Right atrium auricular region (tissue), 2 donors: Measurements from ENCODE around the gene ULK3. TPM values are rescaled to one million over a fixed set of nuclear protein-coding genes. Genes with fewer than 3 reads are reported as not detected.
A peak's percentile ranks its signal among the peaks of the same experiment; 100 is the strongest.

Source experiments
- DNase-seq: peaks from one replicate; pipeline ENCODE4 v3.0.0-alpha.2; 2019; ENCODE audit warnings: low spot score
- H3K27ac ChIP-seq, 2 donors: fragments of 200-600 bp; sonication (generic); 1 replicate in 1 of 2; 2 replicates in 1 of 2; pipeline ENCODE4 v1.5.1; 2016 to 2019
- H3K27me3 ChIP-seq, 2 donors: fragments of 200-600 bp; sonication (generic); one replicate each; pipeline versions ENCODE4 v1.5.1 to v1.6.0; 2017 to 2019
- H3K36me3 ChIP-seq: fragments of 200-600 bp; sonication (generic); one replicate; pipeline ENCODE4 v1.5.1; 2016
- H3K4me1 ChIP-seq, 2 donors: fragments of 200-600 bp; sonication (generic); one replicate each; pipeline versions ENCODE4 v1.5.1 to v1.6.0; 2017 to 2019
- H3K4me3 ChIP-seq, 2 donors: fragments of 200-600 bp; sonication (generic); 1 replicate in 1 of 2; 2 replicates in 1 of 2; pipeline ENCODE4 v1.5.1; 2017 to 2019; ENCODE audit warnings: mild to moderate bottlenecking in 1 of 2, moderate library complexity in 1 of 2
- H3K9me3 ChIP-seq, 2 donors: fragments of 200-600 bp; sonication (generic); one replicate each; pipeline ENCODE4 v1.5.1; 2019
- CTCF ChIP-seq, 2 donors: fragments of 200-600 bp; sonication (generic); IDR thresholded peaks; one replicate each; pipeline ENCODE4 v1.5.1; 2019; ENCODE audit warnings: antibody characterized with exemption in 2 of 2
- total RNA-seq, 2 donors: library from RNA; depleted of rRNA; stranded (reverse); fragments of >200 nt; gene quantifications; one replicate each; pipeline ENCODE4 v1.1.0, GENCODE V29; 2016

ULK3 gene
- total RNA-seq, 2 donors from 2014 or later = 38.1 to 42.9 TPM

DNA sequence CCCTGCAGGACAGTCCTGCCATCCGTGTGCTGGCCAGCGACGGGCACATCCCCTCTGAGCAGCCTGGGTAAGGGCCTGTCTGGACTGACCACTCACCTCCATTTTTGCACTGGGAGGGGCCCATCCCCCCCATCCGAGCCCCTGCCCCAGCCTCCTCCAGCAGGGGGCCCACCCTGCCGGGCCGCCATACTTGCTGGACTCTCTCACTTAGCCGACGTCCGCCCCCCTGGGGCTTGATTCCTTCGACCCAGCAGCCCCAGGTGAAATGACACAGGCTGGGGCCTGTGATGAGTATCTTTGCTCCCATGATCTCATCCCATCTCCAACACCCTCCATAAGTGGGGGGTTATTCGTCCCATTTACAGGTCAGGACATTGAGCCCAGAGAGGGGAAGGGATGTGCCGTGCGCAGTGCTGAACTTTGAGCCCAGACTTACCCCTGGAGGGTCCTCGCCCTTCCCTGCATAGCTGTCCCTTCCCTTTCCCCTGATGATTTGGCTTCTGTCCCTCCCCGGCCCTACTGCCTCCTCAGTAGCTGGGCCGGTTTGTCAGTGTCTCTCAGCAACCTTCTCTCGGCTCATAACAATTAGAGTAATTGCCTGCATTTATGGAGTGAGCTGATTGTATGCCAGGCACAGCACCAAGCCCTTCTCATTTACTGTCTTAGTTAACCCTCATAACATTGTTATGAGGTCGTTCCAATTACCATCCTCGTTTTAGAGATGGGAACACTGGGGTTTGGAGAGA is 26.2 kb downstream of the ULK3 start:
- H3K9me3 ChIP-seq = no peaks in the 10 kb centered on the region
- peaks cover 0 to 53% of the 10 kb centered on the region in 2 donors for H3K4me1 ChIP-seq
- no peaks in the 10 kb centered on the region for H3K36me3 ChIP-seq
- H3K4me3 ChIP-seq = no peak overlapping the region
- H3K27ac ChIP-seq = peak overlapping the region; percentile 83 to 86
- H3K27me3 ChIP-seq = no peaks in the 10 kb centered on the region
- TF ChIP-seq CTCF (IDR thresholded peaks at IDR 0.05) = no peak
- DNase-seq = no peak

- Histone ChIP-seq H3K27ac (peak overlapping the region; percentile 83 to 86), H3K4me3 (no peak overlapping the region), H3K4me1 (peaks cover 0 to 49% of the 10 kb centered on the region in 2 donors), H3K9me3 (no peaks in the 10 kb centered on the region), H3K36me3 (no peaks in the 10 kb centered on the region), H3K27me3 (no peaks in the 10 kb centered on the region)
- DNase-seq = no peak
- no peak for TF ChIP-seq CTCF (IDR thresholded peaks at IDR 0.05)
Observed at GRCh38 chr15:74815961-74816360, 27.0 kb downstream of the ULK3 start.

- no peaks in the 10 kb centered on the region for H3K9me3 ChIP-seq
- no peak overlapping the region for H3K4me3 ChIP-seq
- peak overlapping the region; percentile 83 to 86 for H3K27ac ChIP-seq
- H3K27me3 ChIP-seq = no peaks in the 10 kb centered on the region
- no peak for DNase-seq
- TF ChIP-seq CTCF (IDR thresholded peaks at IDR 0.05) = no peak
- H3K4me1 ChIP-seq = peaks cover 0 to 42% of the 10 kb centered on the region in 2 donors
- no peaks in the 10 kb centered on the region for H3K36me3 ChIP-seq
Observed at GRCh38 chr15:74815121-74815934, 27.6 kb downstream of the ULK3 start.

GRCh38 chr15:74812533-74812932 is 30.4 kb downstream of the ULK3 start, which contains the start of gene LMAN1L:
Gene LMAN1L, plus strand, starts transcription at chr15:74812835. Its CDS starts 20 bp downstream, at chr15:74812855.
- no peaks in the 10 kb centered on the region for H3K9me3 ChIP-seq
- H3K4me1 ChIP-seq = peaks cover 0 to 31% of the 10 kb centered on the region in 2 donors
- H3K27me3 ChIP-seq = no peaks in the 10 kb centered on the region
- DNase-seq = no peak
- peak within 1 kb of the TSS; percentile 33 to 43 for H3K4me3 ChIP-seq
- TF ChIP-seq CTCF (IDR thresholded peaks at IDR 0.05) = no peak
- peak within 1 kb of the TSS; percentile 83 to 86 for H3K27ac ChIP-seq
- H3K36me3 ChIP-seq = no peaks in the 10 kb centered on the region

GRCh38 chr15:74809956-74810355 is 33.0 kb downstream of the ULK3 start:
- Histone ChIP-seq H3K4me1 (peaks cover 0 to 10% of the 10 kb centered on the region in 2 donors), H3K27ac (no peak overlapping the region), H3K9me3 (no peaks in the 10 kb centered on the region), H3K36me3 (no peaks in the 10 kb centered on the region), H3K4me3 (no peak overlapping the region), H3K27me3 (no peaks in the 10 kb centered on the region)
- TF ChIP-seq CTCF (IDR thresholded peaks at IDR 0.05) = no peak
- no peak for DNase-seq
